SK-N-SH (cell line): ENCODE data around the gene SPEG. TPM values are rescaled to one million over a fixed set of nuclear protein-coding genes. Genes with fewer than 3 reads are reported as not detected.

Experiments used
- CTCF ChIA-PET: fragments of 300-600, 350-600 bp; formaldehyde crosslinking; extraction: SDS; loops from one replicate; lab custom pipeline; 2021; lab: Yijun Ruan, JAX
- POLR2A ChIA-PET: fragments of 350-600 bp; sonication (Branson Sonifier 250); formaldehyde crosslinking; extraction: SDS; loops from one replicate; lab custom pipeline; 2020; ENCODE audit warnings: antibody characterized with exemption, inconsistent platforms; lab: Yijun Ruan, JAX
- DNase-seq: peaks from one replicate; pipeline ENCODE4 v3.0.0; 2012
- H2AFZ ChIP-seq: fragments of 200-600 bp; sonication (generic); 2 replicates; pipeline ENCODE4 v1.8.1; 2016; ENCODE audit warnings: antibody characterized with exemption, mild to moderate bottlenecking, low read depth
- H3F3A ChIP-seq: fragments of 200-600 bp; sonication (generic); replicated peaks from 2 replicates; pipeline ENCODE3; 2016; ENCODE audit warnings: antibody characterized with exemption, mild to moderate bottlenecking; ENCODE audit not compliant: insufficient read depth
- H3K27ac ChIP-seq, 2 experiments: fragments of 200-500 bp in 1 of 2; fragments of 200-600 bp in 1 of 2; sonication (Bioruptor generic) in 1 of 2; sonication (generic), shearing (Covaris generic) in 1 of 2; 2 replicates each; pipeline versions ENCODE4 v1.5.1 to v1.6.1; 2014 to 2016; ENCODE audit warnings: low read depth in 2 of 2, inconsistent platforms in 1 of 2, low read length in 1 of 2, mild to moderate bottlenecking in 1 of 2, mixed read lengths in 1 of 2
- H3K27me3 ChIP-seq: fragments of 200-600 bp; sonication (generic), shearing (Covaris generic); 2 replicates; pipeline ENCODE4 v1.6.1; 2016; ENCODE audit warnings: mixed run types; ENCODE audit not compliant: insufficient read depth
- H3K36me3 ChIP-seq, 2 experiments: fragments of 200-500 bp in 1 of 2; fragments of 200-600 bp in 1 of 2; sonication (Bioruptor generic) in 1 of 2; sonication (generic) in 1 of 2; replicated peaks in 1 of 2; 2 replicates each; pipeline versions ENCODE3 to v1.5.1; 2014 to 2016; ENCODE audit warnings: low read length in 1 of 2, mild to moderate bottlenecking in 1 of 2; ENCODE audit not compliant: insufficient read depth in 2 of 2, control insufficient read depth in 1 of 2
- H3K4me1 ChIP-seq, 2 experiments: fragments of 200-500 bp in 1 of 2; fragments of 200-600 bp in 1 of 2; sonication (Bioruptor generic) in 1 of 2; sonication (generic), shearing (Covaris generic) in 1 of 2; 2 replicates each; pipeline versions ENCODE4 v1.5.1 to v1.6.1; 2014 to 2016; ENCODE audit warnings: low read depth in 1 of 2, low read length in 1 of 2, mixed run types in 1 of 2; ENCODE audit not compliant: insufficient read depth in 2 of 2, control insufficient read depth in 1 of 2
- H3K4me2 ChIP-seq: fragments of 200-600 bp; sonication (generic), shearing (Covaris generic); 2 replicates; pipeline ENCODE4 v1.6.1; 2017; ENCODE audit warnings: mixed run types
- H3K4me3 ChIP-seq, 2 experiments: fragments of 200-500 bp in 1 of 2; fragments of 200-600 bp in 1 of 2; sonication (Bioruptor generic) in 1 of 2; sonication (generic), shearing (Covaris generic) in 1 of 2; 2 replicates each; pipeline versions ENCODE4 v1.5.1 to v1.8.1; 2014 to 2016; ENCODE audit warnings: low read depth in 2 of 2, inconsistent platforms in 1 of 2, low read length in 1 of 2, mild to moderate bottlenecking in 1 of 2, mixed read lengths in 1 of 2, moderate library complexity in 1 of 2
- H3K79me2 ChIP-seq: fragments of 200-600 bp; sonication (generic); 2 replicates; pipeline ENCODE4 v1.8.1; 2017; ENCODE audit warnings: mild to moderate bottlenecking; ENCODE audit not compliant: insufficient read depth
- H3K9ac ChIP-seq: fragments of 200-600 bp; sonication (generic); 2 replicates; pipeline ENCODE4 v1.6.1; 2017; ENCODE audit warnings: mixed run types
- H3K9me2 ChIP-seq: fragments of 200-600 bp; sonication (generic); 2 replicates; pipeline ENCODE4 v1.6.1; 2017; ENCODE audit warnings: mixed run types
- H3K9me3 ChIP-seq: fragments of 200-600 bp; sonication (generic); 2 replicates; pipeline ENCODE4 v1.6.1; 2017; ENCODE audit warnings: mixed run types, mild to moderate bottlenecking, moderate library complexity
- H4K20me1 ChIP-seq: fragments of 200-600 bp; sonication (generic); 2 replicates; pipeline ENCODE4 v1.6.1; 2017; ENCODE audit warnings: mild to moderate bottlenecking, mixed run types; ENCODE audit not compliant: insufficient read depth
- CHD2 ChIP-seq: fragments of 150-350 bp; IDR thresholded peaks from 2 replicates; pipeline ENCODE4 v1.6.1; 2018; ENCODE audit warnings: low read length; ENCODE audit not compliant: partially characterized antibody
- FOXJ3 ChIP-seq: sonication (generic); formaldehyde crosslinking; IDR thresholded peaks from 2 replicates; pipeline ENCODE4 v1.5.1; 2020; ENCODE audit warnings: mild to moderate bottlenecking, missing genetic modification reagents
- FOXM1 ChIP-seq: IDR thresholded peaks from 2 replicates; pipeline ENCODE4 v1.4.0; 2012; ENCODE audit warnings: low read depth, mild to moderate bottlenecking
- GABPA ChIP-seq: IDR thresholded peaks from 2 replicates; pipeline ENCODE4 v1.4.0; 2012; ENCODE audit warnings: low read depth, mild to moderate bottlenecking
- MAX ChIP-seq: IDR thresholded peaks from 2 replicates; pipeline ENCODE4 v1.4.0; 2012; ENCODE audit warnings: low read depth
- PBX3 ChIP-seq: IDR thresholded peaks from 2 replicates; pipeline ENCODE4; 2012
- POLR2AphosphoS5 ChIP-seq: IDR thresholded peaks from 2 replicates; pipeline ENCODE4 v1.6.1; 2012; ENCODE audit warnings: low read depth, low read length
- REST ChIP-seq: IDR thresholded peaks from 2 replicates; pipeline ENCODE4 v1.6.1; 2012; ENCODE audit warnings: mild to moderate bottlenecking, low read depth, low read length, moderate library complexity
- RXRA ChIP-seq: IDR thresholded peaks from 2 replicates; pipeline ENCODE4 v1.4.0; 2012; ENCODE audit warnings: low read depth, mild to moderate bottlenecking, borderline replicate concordance
- TAF1 ChIP-seq: IDR thresholded peaks from 2 replicates; pipeline ENCODE4 v1.6.1; 2012; ENCODE audit warnings: low read depth, mild to moderate bottlenecking, low read length, moderate library complexity, borderline replicate concordance
- USF1 ChIP-seq: IDR thresholded peaks from 2 replicates; pipeline ENCODE4 v1.4.0; 2012; ENCODE audit warnings: low read depth, borderline replicate concordance
- YY1 ChIP-seq: IDR thresholded peaks from 2 replicates; pipeline ENCODE4 v1.4.0; 2012; ENCODE audit warnings: low read depth, mild to moderate bottlenecking
- WGBS: methylation state at CpG from one replicate; pipeline ENCODE4 v1.1.6; 2017; ENCODE audit warnings: low lambda C conversion rate; 5-methylcytosine and 5-hydroxymethylcytosine counted together
- polyA plus RNA-seq, 3 experiments: library from polyadenylated mRNA; depleted of rRNA; stranded (reverse); fragments of >200 nt; gene quantifications; 2 replicates each; pipeline ENCODE4 v1.2.3, GENCODE V29; 2012

SPEG gene
- polyA plus RNA-seq, 1 of the 3 experiments (the other 2 are of a cell fraction): 107 TPM

- H3K27ac ChIP-seq: no peak overlapping the region
- H3K4me2 ChIP-seq: no peak overlapping the region
- H3K36me3 ChIP-seq: no peaks in the 10 kb centered on the region
- no peaks in the 10 kb centered on the region for H3F3A ChIP-seq
- ChIA-PET POLR2A (no interaction called here), CTCF (interaction anchor here (0.6 to 7.2 kb wide), 4 partner anchors 11 to 217 kb away, joined by 3 to 46 read pairs (median 4); a partner anchor contains a TSS)
- H3K27me3 ChIP-seq: no peaks in the 10 kb centered on the region
- DNase-seq: no peak
- no peaks in the 10 kb centered on the region for H4K20me1 ChIP-seq
- no peak overlapping the region for H3K9ac ChIP-seq
- H2AFZ ChIP-seq: no peak overlapping the region
- TF ChIP-seq REST (no peak), GABPA (no peak), TAF1 (no peak), FOXM1 (no peak), FOXJ3 (CRISPR knock-in tag) (no peak), POLR2AphosphoS5 (no peak), YY1 (no peak), MAX (no peak), RXRA (no peak), PBX3 (no peak), USF1 (no peak), CHD2 (no peak)
- no peaks in the 10 kb centered on the region for H3K9me3 ChIP-seq
- no peaks in the 10 kb centered on the region; a peak in 1 of 4 replicates for H3K4me1 ChIP-seq
- no peaks in the 10 kb centered on the region for H3K79me2 ChIP-seq
- WGBS: 89% methylated on average over 4 of the region's 12 CpGs
- no peaks in the 10 kb centered on the region for H3K9me2 ChIP-seq
- no peak overlapping the region for H3K4me3 ChIP-seq
Observed at GRCh38 chr2:219419012-219419324, 15.7 kb upstream of the SPEG start.
